ENCODE data around the gene CYP3A4. TPM values are rescaled to one million over a fixed set of nuclear protein-coding genes. Genes with fewer than 3 reads are reported as not detected.
A peak's percentile ranks its signal among the peaks of the same experiment; 100 is the strongest.
"Not testable (repeated sequence)": the region's sequence is repeated elsewhere in the genome, so short reads cannot be mapped to it uniquely, and the experiment has no call there.

Gene CYP3A4
- total RNA-seq, 1 donor from 2014 or later = not detected

DNA sequence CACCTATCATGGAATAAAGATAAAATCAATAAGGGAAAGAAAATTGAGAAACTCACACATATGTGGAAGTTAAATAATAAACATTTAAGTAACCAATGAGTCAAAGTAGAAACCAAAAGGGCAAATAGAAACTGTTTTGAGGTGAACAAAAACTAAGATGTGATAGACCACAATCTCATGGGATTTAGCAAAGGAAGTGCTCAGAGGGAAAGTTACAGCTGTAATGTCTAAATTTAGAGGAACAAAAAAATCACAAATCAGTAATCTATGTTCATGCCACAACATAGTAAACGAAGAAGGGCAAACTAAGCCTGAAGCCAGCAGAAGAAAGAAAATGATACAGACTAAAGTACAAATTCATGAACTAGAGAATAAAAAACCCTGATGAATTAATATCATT lies 16.3 kb downstream of the CYP3A4 start:
- TF ChIP-seq, protein P1, sequence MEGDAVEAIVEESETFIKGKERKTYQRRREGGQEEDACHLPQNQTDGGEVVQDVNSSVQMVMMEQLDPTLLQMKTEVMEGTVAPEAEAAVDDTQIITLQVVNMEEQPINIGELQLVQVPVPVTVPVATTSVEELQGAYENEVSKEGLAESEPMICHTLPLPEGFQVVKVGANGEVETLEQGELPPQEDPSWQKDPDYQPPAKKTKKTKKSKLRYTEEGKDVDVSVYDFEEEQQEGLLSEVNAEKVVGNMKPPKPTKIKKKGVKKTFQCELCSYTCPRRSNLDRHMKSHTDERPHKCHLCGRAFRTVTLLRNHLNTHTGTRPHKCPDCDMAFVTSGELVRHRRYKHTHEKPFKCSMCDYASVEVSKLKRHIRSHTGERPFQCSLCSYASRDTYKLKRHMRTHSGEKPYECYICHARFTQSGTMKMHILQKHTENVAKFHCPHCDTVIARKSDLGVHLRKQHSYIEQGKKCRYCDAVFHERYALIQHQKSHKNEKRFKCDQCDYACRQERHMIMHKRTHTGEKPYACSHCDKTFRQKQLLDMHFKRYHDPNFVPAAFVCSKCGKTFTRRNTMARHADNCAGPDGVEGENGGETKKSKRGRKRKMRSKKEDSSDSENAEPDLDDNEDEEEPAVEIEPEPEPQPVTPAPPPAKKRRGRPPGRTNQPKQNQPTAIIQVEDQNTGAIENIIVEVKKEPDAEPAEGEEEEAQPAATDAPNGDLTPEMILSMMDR (IDR thresholded peaks at IDR 0.05; ENCODE audit: insufficient read depth, low read length, poor library complexity, severe bottlenecking) = no peak
- no peak for DNase-seq (ENCODE audit: low read depth)
- no peaks in the 10 kb centered on the region for H3K27me3 ChIP-seq (ENCODE audit: control insufficient read depth, insufficient read depth, low read length)
- H3K4me3 ChIP-seq (ENCODE audit: low read depth, low read length) = no peak overlapping the region
- no peaks in the 10 kb centered on the region for H3K36me3 ChIP-seq (ENCODE audit: control insufficient read depth, insufficient read depth, low read length)

DNA sequence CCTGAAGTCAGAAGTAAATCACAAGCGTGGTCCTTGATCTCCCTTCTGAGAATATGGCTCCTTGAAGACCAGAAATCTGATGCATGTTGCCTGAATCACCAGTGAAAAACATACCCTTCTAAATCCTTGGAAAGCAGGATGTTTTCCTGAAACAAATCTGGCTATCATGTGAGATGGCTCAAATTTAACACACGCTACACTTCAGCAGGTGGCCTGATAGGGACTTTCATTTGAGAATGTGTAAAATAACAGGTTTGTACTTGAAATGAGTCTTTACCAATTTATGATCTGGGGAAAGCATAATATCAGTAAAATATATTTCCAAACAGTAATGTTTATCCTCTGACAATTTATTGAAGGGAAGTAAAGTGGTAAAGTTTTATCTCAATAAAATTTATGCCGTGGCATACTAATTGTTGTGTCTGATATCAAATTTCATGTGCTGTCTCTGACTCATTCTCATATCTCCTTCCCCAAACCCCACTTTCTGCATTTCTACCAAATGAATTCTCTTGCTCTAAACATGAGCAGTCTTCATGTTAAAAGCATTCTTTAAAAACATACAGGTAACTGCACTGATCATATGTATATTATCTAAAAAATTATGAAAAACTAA lies 17.4 kb downstream of the CYP3A4 start:
- no peak for DNase-seq (ENCODE audit: low read depth)
- Histone ChIP-seq H3K36me3 (ENCODE audit: control insufficient read depth, insufficient read depth, low read length) (no peaks in the 10 kb centered on the region), H3K4me3 (ENCODE audit: low read depth, low read length) (no peak overlapping the region), H3K27me3 (ENCODE audit: control insufficient read depth, insufficient read depth, low read length) (no peaks in the 10 kb centered on the region)
- TF ChIP-seq, protein P1 (IDR thresholded peaks at IDR 0.05; ENCODE audit: insufficient read depth, low read length, poor library complexity, severe bottlenecking) = no peak

DNA sequence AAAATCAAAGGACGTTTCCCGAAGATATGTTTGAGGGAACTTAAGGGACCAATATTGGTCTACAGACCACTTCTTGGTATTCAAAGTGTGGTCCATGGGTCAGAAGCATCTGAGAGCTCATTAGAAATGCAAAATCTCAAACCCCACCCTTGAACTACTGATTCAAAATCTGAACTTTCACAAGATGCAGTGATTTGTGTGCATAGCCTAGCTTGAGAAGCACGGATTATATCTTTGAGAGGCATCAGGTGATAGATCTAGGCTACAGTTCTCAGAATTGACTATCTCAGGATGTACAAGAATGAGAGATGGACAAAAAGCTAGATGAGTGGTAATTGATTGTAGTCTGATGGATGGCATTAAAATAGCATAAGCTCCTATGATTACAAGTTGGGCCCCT lies 19.5 kb downstream of the CYP3A4 start:
- TF ChIP-seq, protein P1 (IDR thresholded peaks at IDR 0.05; ENCODE audit: insufficient read depth, low read length, poor library complexity, severe bottlenecking) = no peak
- no peak for DNase-seq (ENCODE audit: low read depth)
- no peaks in the 10 kb centered on the region for H3K36me3 ChIP-seq (ENCODE audit: control insufficient read depth, insufficient read depth, low read length)
- no peaks in the 10 kb centered on the region for H3K27me3 ChIP-seq (ENCODE audit: control insufficient read depth, insufficient read depth, low read length)
- no peak overlapping the region for H3K4me3 ChIP-seq (ENCODE audit: low read depth, low read length)

DNA sequence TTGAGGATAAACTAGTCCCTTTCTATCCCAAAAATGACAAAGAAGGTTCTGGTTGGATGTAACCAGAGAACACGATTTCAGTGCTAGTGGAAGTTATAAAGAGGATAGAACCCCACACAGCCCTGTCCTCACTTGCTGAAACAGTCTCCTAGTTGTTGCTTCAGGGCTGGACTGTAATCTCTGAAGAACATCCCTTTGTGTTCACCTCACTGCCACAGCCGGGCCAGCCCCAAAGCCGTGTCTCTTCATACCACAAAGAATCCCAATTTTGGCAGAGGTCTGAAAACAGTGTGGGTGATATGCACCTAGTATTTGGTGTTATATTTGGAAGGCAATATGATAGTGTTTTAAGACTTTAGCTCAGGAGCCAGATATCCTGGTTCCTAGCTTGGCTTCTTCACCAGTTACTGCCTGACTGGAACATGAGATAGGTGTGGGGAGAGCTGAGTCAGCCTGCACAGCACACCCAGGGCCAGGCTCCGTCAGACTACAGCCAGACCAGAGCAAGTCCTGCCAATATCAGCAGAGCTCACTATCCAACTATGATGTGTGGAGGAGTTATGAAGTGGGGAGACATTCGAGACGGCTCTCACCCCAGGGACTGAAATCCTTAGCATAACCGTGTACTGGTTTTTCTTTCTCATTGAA lies 21.2 kb downstream of the CYP3A4 start:
- TF ChIP-seq, protein P1 (IDR thresholded peaks at IDR 0.05; ENCODE audit: insufficient read depth, low read length, poor library complexity, severe bottlenecking) = no peak
- no peaks in the 10 kb centered on the region for H3K27me3 ChIP-seq (ENCODE audit: control insufficient read depth, insufficient read depth, low read length)
- DNase-seq (ENCODE audit: low read depth) = peak; percentile 50
- no peak overlapping the region for H3K4me3 ChIP-seq (ENCODE audit: low read depth, low read length)
- H3K36me3 ChIP-seq (ENCODE audit: control insufficient read depth, insufficient read depth, low read length) = no peaks in the 10 kb centered on the region

DNA sequence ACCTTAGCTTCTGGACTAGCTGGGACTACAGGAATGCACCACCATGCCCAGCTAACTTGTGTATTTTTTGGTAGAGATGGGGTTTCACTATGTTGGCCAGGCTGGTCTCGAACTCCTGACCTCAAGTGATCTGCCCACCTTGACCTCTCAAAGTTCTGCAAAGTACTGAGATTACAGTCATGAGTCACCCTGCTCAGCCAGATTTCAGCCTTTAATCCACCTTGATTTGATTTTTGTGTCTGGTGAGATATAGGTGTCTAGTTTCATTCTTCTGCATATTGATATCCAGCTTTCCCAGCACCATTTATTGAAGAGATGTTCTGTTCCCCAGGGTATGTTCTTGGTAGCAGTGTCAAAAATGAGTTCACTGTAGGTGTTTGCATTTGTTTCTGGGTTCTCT lies 28.9 kb downstream of the CYP3A4 start:
- DNase-seq (ENCODE audit: low read depth) = no peak
- H3K27me3 ChIP-seq (ENCODE audit: control insufficient read depth, insufficient read depth, low read length) = no peaks in the 10 kb centered on the region
- H3K36me3 ChIP-seq (ENCODE audit: control insufficient read depth, insufficient read depth, low read length) = no peaks in the 10 kb centered on the region
- H3K4me3 ChIP-seq (ENCODE audit: low read depth, low read length) = no peak overlapping the region
- TF ChIP-seq, protein P1 (IDR thresholded peaks at IDR 0.05; ENCODE audit: insufficient read depth, low read length, poor library complexity, severe bottlenecking) = no peak

DNA sequence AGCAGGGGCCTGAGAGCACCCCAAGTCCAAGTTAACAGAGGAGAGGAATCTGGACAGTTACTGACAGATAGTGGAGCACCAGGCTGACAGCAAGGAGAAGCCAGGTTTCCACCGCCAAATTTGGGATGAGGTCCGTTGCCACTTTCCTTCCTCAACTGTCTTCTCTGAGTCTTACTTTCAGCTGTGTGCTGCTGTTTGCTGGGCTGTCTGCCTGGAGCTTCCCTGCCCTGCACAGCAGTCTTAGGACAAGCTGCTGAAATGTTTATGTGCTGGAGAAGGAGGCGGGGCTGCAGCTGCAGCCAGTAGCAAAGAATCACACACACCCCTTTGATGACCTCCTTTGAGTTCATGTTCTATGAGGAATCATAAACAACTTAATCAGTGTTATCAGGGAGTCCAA lies 31.6 kb downstream of the CYP3A4 start:
- Histone ChIP-seq H3K4me3 (ENCODE audit: low read depth, low read length) (no peak overlapping the region), H3K27me3 (ENCODE audit: control insufficient read depth, insufficient read depth, low read length) (no peaks in the 10 kb centered on the region), H3K36me3 (ENCODE audit: control insufficient read depth, insufficient read depth, low read length) (no peaks in the 10 kb centered on the region)
- TF ChIP-seq, protein P1 (IDR thresholded peaks at IDR 0.05; ENCODE audit: insufficient read depth, low read length, poor library complexity, severe bottlenecking) = no peak
- no peak for DNase-seq (ENCODE audit: low read depth)

DNA sequence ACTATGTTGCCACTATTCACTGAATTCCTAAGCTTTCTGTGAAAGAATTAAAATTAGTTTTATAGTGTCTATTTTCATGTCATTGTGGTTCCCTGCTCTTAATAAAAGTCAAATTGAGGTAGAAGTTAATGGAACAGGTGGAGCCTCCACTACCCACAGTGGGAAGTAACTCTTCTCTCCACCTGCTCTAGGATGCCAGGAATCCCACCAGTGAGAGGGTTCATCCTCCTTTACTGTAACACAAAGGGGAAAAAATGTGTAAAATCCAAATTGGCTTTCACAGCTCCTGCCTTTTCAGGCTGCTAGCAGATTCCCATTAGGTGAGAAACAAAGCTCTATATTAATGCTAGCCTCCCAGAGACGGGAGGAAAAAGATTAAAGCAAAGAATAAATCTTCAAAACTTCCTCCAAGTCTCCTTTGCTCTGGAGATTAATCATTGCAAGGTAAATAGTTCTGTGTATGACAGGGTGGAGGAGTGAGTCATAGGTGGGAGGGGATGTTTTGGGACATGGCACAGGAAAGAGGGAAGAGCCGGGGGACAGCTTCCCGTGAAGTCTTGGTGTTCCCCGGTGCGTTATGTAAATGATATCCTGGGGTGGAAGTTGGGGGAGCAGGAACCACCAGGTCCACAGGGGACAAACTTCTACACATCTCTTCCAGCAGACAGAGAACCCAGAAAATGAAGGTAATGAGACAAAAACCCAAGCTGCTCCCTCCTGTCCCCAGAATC lies 32.5 kb downstream of the CYP3A4 start:
- not testable (repeated sequence) for DNase-seq (ENCODE audit: low read depth); H3K4me3 ChIP-seq (ENCODE audit: low read depth, low read length); H3K36me3 ChIP-seq (ENCODE audit: control insufficient read depth, insufficient read depth, low read length); H3K27me3 ChIP-seq (ENCODE audit: control insufficient read depth, insufficient read depth, low read length)

All from kidney epithelial cell (primary cell).